Measurements from ENCODE around the gene ETFA.

The ETFA gene

GRCh38 chr15:76168237-76168984 is 142.9 kb downstream of the ETFA start:
- Histone ChIP-seq H3K27ac (ENCODE audit: insufficient read depth, low read length, poor library complexity, severe bottlenecking) (no peak overlapping the region), H3K4me1 (ENCODE audit: control insufficient read depth, insufficient read depth, low read length, poor library complexity, severe bottlenecking) (no peaks in the 10 kb centered on the region), H3K9me3 (ENCODE audit: control insufficient read depth, low read length) (no peaks in the 10 kb centered on the region), H3K36me3 (ENCODE audit: control insufficient read depth, insufficient read depth, low read length) (no peaks in the 10 kb centered on the region), H3K4me3 (ENCODE audit: insufficient read depth, low read depth, low read length, poor library complexity, severe bottlenecking) (no peak overlapping the region), H3K27me3 (replicated peaks; ENCODE audit: control insufficient read depth, insufficient read depth, low read length, poor library complexity, severe bottlenecking) (no peaks in the 10 kb centered on the region)
- DNase-seq = no peak

- no peaks in the 10 kb centered on the region for H3K4me1 ChIP-seq (ENCODE audit: control insufficient read depth, insufficient read depth, low read length, poor library complexity, severe bottlenecking)
- no peaks in the 10 kb centered on the region for H3K27me3 ChIP-seq (replicated peaks; ENCODE audit: control insufficient read depth, insufficient read depth, low read length, poor library complexity, severe bottlenecking)
These were observed 145.3 kb downstream of the ETFA start for GRCh38 chr15:76165951-76166350.

More at GRCh38 chr15:76165951-76166350, 145.3 kb downstream of the ETFA start:
- DNase-seq = no peak
- Histone ChIP-seq H3K9me3 (ENCODE audit: control insufficient read depth, low read length) (no peaks in the 10 kb centered on the region), H3K36me3 (ENCODE audit: control insufficient read depth, insufficient read depth, low read length) (no peaks in the 10 kb centered on the region), H3K4me3 (ENCODE audit: insufficient read depth, low read depth, low read length, poor library complexity, severe bottlenecking) (no peak overlapping the region), H3K27ac (ENCODE audit: insufficient read depth, low read length, poor library complexity, severe bottlenecking) (no peak overlapping the region)
